IPS-11a (cell line): Measurements from ENCODE around the gene VIPR2.

Experiments used
- H3K4me3 ChIP-seq: one replicate; pipeline ENCODE4 v1.5.1; 2013; ENCODE audit warnings: low read depth, low read length, control low read depth

Gene VIPR2

DNA sequence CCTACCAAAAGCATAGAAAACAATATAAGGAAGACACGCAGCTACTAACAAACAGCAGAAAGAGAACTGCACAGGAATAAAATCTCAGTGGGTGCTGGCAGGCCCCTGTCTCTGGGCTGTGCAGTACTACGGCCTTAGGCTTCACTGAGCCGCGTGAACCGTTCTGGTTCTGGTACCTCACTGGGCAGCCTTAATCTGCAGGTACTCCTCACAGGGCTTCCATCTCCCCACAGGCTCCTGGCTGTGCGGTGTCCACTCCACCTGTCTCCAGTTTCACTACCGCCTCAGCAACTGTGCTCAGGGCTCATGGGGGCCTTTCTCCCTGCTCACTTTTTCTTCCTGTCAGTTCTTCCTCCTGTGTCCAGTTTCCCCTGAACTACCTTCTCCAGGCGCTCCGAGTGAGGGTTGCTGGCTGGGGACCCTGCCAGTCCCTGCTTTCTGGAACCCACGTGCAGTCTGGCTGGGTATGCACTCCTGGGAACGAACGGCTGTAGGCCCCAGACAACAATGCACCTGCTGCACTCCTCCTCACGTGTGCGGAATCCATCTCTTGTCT lies 75.7 kb downstream of the VIPR2 start:
- no peak overlapping the region for H3K4me3 ChIP-seq

- H3K4me3 ChIP-seq: no peak overlapping the region
Measured at GRCh38 chr7:159068488-159068811, 76.2 kb downstream of the VIPR2 start.

GRCh38 chr7:159067576-159068487 lies 76.8 kb downstream of the VIPR2 start:
- H3K4me3 ChIP-seq: no peak overlapping the region

GRCh38 chr7:159066816-159067575 lies 77.7 kb downstream of the VIPR2 start:
- H3K4me3 ChIP-seq: no peak overlapping the region

DNA sequence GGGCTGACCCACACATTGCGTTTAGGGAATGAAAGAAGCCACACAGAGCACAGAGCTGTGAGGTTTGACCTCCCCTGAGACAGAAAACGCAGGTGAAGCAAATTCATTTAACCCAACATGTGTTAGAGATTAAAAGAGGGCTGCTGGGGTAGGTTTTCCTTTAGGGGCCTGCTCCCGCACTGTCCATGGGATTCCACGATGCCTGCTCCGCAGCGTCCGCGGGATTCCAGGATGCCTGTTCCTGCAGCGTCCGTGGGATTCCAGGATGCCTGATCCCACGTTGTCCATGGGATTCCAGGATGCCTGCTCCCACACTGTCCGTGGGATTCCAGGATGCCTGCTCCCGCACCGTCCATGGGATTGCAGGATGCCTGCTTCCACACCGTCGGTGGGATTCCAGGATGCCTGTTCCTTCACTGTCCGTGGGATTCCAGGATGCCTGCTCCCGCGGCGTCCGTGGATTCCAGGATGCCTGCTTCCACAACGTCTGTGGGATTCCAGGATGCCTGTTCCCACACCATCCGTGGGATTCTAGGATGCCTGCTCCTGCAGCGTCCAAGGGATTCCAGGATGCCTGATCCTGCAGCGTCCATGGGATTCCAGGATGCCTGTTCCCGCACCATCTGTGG lies 78.7 kb downstream of the VIPR2 start:
- H3K4me3 ChIP-seq: no peak overlapping the region

- no peak overlapping the region for H3K4me3 ChIP-seq
Measured at GRCh38 chr7:159064816-159065510, 79.7 kb downstream of the VIPR2 start.

GRCh38 chr7:159064121-159064815 lies 80.4 kb downstream of the VIPR2 start:
- H3K4me3 ChIP-seq: no peak overlapping the region

DNA sequence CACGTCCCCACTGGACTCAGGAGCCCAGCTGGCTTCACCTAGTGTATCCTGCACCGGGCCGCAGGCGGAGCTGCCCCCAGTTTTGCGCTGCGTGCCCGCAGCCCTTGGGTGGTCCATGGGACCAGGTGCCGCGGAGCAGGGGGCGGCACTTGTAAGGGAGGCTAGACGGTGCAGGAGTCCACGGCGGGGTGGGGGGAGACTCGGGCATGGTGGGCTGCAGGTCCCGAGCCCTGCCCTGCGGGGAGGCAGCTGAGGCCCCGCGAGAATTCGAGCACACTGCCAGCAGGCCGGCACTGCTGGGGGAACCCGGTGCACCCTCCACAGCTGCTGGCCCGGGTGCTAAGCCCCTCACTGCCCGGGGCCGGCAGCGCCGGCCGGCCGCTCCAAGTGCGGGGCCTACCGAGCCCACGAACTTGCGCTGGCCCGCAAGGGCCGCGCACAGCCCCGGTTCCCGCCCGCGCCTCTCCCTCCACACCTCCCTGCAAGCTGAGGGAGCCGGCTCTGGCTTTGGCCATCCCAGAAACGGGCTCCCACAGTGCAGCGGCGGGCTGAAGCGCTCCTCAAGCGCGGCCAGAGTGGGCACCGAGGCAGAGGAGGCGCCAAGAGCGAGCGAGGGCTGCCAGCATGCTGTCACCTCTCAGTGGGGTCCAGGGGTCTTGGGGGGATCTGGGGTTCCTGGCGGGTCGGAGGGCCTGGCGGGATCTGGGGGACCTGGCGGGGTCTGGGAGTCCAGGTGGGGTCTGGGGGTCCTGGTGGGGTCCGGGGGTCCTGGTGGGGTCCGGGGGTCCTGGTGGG lies 81.4 kb downstream of the VIPR2 start:
- H3K4me3 ChIP-seq: no peak overlapping the region

DNA sequence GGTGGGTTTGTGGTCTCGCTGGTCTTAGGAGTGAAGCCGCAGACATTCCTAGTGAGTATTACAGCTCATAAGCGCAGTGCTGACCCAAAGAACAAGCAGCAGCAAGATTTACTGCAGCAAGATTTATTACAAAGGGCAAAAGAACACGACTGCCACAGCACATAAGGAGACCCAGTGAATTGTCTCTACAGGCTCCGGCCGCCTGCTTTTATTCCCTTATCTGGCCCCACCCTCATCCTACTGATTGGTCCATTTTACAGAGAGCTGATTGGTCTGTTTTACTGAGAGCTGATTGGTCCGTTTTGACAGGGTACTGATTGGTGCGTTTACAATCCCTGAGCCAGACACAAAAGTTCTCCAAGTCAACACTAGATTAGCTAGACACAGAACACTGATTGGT lies 82.1 kb downstream of the VIPR2 start:
- no peak overlapping the region for H3K4me3 ChIP-seq

GRCh38 chr7:159061674-159062212 lies 82.9 kb downstream of the VIPR2 start:
- no peak overlapping the region for H3K4me3 ChIP-seq

- H3K4me3 ChIP-seq: no peak overlapping the region
Measured at GRCh38 chr7:159061209-159061608, 83.5 kb downstream of the VIPR2 start.

- no peak overlapping the region for H3K4me3 ChIP-seq
Measured at GRCh38 chr7:159060440-159060839, 84.2 kb downstream of the VIPR2 start.

DNA sequence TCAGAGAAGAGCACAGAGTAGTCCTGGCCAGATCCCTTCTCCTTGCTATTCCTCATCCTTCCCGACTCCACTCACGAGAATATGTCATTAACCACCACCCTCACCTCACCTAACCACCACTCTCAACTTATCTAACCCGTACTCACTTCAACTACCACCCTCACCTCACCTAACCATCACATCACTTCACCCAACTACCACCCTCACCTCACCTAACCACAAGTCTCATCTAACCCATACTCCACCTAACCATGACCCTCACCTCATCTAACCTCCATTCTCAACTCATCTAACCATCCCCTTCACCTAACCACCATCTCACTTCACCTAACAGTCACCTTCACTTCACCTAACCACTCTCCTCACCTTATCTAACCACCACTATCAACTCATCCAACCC lies 85.0 kb downstream of the VIPR2 start:
- H3K4me3 ChIP-seq: no peak overlapping the region

- no peak overlapping the region for H3K4me3 ChIP-seq
Measured at GRCh38 chr7:159057647-159058046, 87.0 kb downstream of the VIPR2 start.

GRCh38 chr7:159056737-159057136 lies 87.9 kb downstream of the VIPR2 start:
- H3K4me3 ChIP-seq: no peak overlapping the region

GRCh38 chr7:159051916-159052315 lies 92.8 kb downstream of the VIPR2 start:
- no peak overlapping the region for H3K4me3 ChIP-seq

DNA sequence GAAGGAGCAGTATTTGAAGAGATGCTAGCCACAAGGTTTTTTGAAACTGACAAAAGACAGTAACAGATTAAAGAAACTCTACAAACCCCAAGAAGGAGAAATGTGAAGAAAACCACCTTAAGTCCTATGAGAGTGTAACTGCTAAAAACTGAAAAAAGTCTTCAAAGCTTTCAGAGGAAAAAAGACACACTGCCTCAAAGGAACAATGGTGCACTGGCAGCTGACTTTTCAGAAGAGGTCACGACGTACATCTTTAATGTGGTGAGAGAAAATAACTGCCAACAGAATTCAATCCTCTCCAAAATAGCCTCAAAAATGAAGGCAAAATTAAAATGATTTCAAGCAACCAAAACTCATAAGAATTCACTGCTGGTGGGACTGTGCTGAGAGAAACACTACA lies 94.0 kb downstream of the VIPR2 start:
- H3K4me3 ChIP-seq: no peak overlapping the region

DNA sequence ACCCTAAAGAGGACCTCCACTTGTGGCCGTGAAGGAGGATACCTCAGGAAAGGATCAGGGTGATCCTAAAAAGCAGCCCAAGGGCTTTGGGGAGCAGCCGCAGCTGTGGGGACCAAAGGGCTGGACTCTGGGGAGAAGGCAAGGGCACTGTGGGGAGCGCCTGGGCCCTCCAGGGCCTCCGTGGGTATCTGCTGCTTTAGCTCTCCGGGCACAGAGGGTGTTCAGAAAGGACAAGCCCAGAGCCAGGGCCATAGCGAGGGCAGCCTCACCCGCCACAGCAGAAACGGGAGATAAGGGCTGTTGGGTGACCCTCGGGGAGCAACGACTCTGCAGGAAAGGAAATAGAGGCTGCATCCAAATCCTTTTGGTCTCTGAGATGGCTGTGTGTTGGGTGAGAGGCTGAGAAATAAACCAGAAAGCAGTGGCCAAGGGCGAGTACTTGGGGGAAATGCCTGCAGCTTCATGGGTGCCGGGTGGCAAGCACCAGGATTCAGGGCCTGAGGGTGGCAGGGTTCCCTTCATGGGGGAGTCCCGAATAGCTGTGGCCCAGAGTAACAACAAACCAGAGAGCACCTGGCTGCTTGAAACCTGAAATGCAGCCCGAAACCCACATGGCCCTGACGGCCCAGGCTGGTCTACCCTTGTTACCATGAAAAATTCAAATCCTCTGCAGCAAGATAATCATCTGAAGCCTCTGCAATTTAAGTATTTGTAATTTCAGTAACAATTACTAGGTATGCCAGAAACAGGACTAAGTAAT lies 95.2 kb downstream of the VIPR2 start:
- no peak overlapping the region for H3K4me3 ChIP-seq

DNA sequence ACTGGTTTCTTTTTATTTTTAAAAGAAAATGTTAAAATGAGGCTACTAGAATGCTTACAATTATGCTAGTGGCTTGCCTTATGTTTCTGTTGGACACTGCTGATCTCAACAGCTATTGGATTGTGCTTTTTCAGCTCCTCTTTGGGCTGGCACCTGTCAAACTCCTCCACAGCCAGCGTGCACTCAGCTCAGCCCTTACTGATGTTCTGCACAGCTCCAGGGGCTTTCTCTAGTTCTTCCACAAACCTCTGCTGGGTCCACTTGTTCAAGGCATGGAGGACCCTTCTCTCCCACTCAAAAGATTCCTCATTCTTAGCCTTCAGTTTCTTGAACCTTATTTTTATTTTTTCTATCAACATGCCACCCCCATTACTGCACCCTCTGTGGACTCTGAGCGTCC lies 96.0 kb downstream of the VIPR2 start:
- H3K4me3 ChIP-seq: no peak overlapping the region
